ENCODE measurements around the gene TMEM138.

Gene TMEM138

DNA sequence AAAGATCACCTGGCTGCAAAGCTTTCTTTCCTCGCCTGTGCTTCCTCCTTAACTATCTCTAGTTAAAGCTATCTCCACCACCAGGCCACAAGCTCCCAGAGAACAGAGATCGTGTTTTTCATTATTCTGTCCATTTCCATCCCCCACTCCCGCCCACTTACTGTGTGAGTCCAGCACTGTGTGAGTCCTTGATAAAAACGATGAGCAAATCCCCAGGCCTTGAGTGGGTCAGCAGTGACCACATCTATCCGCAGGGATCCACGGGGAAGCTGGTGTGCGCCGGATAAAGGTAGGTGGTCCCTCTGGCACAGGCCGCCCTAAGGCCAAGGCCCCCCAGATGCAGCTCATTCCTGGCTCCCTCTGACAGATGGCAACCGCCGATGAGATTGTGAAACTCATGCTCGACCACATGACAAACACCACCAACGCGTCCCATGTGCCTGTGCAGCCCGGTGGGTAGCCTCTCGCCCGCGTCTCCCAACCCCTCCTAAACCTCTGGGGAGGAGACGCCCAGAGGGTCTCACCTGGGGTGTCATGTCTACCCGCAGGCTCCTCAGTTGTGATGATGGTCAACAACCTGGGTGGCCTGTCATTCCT, 19.9 kb upstream of the TMEM138 start:
- no peak for DNase-seq

DNA sequence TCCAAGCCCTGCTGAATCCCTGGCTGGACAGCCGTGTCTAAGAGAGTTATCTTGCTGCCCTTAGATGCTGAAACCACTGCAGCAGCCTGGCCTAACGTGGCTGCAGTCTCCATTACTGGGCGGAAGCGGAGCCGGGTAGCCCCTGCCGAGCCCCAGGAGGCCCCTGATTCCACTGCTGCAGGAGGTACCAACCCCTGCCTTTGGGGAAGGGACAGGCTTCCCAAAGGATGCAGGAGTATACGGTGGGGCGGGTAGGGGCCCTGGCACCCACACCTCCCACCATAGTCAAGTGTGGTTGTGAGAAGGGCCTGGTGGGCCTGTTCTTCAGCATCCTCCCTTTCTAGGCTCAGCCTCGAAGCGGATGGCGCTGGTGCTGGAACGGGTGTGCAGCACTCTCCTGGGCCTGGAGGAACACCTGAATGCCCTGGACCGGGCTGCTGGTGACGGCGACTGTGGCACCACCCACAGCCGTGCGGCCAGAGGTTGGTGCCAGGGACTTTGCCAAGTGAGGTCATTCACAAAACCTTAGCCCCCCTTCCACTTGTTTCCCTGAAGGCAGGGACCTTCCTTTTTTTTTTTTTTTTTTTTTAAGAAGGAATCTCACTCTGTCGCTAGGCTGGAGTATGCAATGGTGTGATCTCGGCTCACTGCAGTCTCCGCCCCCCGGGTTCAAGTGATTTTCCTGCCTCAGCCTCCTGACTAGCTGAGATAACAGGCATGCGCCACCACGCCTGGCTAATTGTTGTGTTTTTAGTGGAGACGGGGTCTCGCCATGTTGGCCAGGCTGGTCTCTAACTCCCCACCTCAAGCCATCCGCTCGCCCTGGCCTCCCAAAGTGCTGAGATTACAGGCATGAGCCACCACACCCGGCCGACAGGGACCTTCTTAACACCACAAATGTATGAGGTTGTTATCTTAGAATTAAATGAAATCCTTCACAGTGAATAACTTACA, 18.1 kb upstream of the TMEM138 start:
- DNase-seq = no peak

DNA sequence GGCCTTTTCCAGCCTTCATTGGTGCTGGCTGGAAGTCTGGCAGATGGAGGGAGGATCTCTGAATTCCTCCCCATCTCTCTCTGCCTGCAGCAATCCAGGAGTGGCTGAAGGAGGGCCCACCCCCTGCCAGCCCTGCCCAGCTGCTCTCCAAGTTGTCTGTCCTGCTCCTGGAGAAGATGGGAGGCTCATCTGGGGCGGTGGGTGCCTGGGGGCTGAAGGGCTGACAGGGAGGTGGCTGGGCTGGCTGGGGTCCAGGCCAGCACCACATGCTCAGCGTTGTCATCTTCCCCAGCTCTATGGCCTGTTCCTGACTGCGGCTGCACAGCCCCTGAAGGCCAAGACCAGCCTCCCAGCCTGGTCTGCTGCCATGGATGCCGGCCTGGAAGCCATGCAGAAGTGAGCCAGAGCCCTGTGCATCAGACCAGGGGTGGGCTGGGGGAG, 17.0 kb upstream of the TMEM138 start:
- DNase-seq = no peak

DNA sequence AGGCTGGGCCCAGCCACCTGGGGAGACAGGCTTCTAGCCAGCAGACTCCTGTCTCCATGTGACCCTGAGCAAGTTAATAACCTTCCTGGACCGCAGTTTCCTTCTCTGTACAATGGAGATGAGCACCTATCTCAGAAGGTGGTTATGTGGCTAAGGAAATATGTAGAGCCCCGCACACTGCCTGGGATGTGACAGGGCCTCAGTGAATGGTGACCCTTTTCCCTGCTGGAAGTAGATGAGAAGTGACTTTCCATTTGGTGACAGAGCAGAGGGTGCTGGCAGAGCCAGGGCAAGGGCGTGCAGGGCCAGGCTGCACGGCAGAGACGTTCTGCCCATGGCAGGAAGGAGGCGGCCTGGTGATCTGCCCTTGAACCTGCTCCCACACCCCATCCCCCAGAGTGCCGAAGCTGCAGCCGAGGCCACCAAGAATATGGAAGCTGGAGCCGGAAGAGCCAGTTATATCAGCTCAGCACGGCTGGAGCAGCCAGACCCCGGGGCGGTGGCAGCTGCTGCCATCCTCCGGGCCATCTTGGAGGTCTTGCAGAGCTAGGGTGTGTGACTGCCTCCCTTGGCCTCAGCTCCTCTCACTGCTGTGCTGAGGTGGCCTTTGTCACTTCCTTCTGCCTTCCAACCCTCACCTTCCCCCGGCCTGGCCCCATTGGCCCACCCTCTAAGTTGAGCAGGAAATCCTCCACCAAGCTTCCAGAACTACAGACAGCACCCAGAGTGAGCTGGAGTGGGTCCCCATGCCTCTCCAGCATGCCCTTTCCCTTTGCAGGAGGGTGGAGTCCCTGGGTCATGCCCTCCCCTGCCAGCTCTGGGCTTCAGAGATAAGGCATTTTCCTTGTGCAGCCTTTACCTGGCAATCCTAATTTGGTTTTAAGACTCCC, 16.0 kb upstream of the TMEM138 start:
- DNase-seq = no peak

DNA sequence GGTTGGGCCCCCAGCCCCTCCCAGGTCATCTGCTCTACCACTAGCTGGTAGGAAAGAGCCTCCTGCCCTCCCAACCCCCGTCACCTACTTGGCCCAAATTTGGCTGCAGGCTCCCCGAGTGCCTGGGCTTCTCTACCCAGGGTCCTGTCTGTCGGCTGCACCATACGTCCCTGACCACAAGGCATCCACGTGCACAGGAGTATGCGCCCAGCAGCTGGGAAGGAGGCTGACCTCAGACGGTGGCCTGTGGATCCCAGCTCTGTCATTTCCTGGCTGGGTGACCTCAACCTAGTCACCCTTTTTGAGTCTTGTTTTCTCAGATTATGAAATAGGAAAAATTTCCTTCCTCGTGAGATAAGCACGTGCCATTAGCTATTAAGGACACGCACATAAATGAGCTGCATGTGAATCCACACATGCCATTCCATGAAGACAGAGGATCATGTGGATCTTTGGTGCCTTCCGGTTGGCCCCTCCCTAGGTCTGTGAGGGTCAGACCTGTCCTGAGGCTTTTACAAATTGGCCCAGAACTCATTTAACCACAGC, 14.2 kb upstream of the TMEM138 start:
- DNase-seq = no peak

DNA sequence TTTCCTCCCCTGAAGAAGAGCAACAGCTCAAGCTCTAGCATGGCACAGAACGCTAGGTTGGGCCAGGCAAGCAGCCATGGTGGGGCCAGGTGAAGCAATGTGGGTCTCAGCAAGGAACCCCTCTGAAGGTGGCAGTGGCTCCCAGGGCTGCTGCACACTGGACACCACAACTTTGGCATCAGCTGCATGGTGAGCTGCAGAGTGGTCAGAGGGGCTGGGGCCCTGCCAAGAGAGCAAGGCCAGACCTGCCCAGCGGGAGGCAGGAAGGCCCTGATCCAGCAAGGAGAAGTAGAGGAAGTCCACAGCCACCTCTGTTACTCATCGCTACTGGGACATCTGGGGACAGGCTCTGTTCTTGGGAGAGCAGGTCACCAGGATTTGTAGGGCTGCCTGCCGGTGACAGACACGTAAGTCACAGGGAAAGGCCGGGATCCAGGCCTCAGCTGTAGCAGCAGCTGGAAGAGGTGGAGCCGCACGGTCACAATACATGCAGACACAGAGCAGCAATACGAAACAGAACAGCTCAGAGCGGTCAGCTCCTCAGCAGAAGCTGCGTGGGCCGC, 12.9 kb upstream of the TMEM138 start:
- DNase-seq = no peak

DNA sequence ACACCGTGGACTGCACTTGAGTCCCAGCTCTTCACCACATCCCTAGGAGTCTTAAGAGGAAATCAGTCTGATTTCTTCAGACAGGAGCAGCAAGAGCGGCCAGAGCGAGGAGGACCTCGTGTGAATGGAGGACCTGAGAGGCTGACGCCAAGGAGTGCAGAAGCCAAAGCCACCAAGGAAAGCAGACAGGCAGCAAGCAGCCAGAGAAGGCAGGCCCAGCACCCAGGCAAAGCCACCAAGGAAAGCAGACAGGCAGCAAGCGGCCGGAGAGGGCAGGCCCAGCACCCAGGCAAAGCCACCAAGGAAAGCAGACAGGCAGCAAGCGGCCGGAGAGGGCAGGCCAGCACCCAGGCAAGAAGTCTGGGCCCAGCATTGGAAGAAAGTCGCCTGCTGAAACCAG, 12.3 kb upstream of the TMEM138 start:
- no peak for DNase-seq

DNA sequence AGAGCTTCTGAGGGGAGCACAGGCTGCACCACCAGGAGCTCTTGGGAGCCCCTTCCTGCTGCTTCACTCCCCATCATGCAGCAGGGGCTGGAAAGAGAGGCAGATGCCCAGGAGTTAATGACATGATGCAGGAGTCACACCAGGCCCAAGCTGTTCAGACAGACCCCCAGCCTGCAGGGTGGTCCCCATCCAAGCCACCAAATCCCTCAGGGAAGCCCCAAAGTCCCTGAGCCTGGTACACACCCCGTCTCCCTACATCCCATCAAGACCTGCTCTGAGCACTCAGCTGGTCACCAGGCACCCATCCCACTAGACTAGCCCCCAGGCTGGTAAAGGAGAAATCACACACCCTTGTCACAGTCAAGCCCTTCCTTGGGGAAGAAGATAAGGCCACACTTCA, 11.8 kb upstream of the TMEM138 start:
- DNase-seq = no peak

DNA sequence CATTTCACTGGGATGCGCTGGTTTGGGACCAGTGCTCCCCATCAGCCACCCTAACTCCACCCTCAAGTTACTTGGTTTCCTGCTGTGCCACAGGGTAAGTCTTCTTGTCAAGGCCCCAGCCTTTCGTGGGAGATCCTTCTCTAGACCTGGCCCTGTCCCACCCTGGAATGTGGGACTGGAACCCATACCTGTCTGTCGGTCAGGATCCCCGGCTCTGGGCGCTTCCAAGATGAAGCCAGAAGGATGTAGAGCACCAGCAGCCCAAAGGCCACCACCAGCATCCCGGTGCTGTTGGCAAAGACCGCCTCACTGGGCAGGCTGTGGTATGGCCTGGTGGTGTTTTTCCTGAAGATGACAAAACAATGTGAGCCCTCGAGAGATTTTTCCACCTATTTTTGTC, 11.4 kb upstream of the TMEM138 start:
- DNase-seq = no peak

DNA sequence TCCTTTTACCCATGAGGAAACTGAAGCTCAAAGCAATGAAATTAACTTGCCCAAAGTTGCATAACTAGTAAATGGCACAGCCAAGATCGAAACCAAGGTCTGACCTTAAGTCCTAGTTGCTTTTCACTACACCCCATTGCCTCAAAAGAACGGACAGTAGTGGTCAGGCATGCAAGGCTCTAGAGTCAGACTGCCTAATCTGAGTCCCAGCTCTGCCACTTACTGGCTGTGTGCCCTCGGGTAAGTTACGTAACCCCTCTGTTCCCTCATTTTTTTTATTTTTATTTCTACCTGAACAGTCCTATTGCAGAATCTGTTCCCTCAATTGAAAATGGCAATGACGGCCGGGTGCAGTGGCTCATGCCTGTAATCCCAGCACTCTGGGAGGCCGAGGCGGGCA, 10.1 kb upstream of the TMEM138 start:
- no peak for DNase-seq

DNA sequence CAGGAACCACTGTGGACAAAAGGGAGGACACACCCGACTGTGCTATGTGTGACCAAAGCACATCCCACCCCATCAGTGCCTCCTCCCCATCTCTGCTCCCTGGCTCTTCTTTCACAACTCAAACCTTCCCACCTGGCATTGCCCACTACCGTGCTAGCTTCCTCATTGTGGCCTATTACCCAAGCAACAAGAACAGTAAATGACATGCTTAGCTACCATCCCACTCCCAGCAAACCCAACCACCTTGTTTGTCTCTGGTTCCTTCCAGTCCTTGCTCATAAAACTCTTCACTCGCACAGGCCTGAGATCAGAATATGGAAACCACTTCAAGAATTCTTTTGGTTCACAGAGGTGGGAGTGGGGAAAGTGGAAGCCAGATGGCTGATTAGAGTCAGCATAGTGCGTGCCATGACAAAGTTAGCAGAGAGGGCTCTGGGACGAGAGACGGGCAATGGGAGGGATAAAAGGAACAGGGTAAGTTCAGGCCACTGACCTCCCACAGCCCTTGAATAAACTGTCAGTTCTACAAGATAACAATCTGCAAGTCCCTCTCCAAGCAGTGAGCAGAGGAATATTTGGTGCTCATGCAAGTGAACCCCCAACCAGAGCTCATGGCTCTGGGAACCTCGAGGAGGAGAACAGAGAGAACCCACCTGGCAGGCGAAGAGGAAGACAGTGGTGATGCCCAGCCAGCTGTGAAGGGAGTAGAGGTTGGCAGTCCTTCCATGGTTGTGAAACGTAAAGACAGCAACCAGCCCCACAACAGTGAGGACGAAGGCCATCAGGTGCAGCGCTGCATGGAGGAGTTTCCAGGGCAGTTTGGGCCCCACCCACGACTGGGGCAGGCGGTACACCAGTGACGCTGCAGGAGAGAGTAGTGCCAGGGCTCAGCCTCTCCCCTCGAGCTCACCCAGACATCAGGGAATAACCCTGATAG, 8.8 kb upstream of the TMEM138 start:
- no peak for DNase-seq

DNA sequence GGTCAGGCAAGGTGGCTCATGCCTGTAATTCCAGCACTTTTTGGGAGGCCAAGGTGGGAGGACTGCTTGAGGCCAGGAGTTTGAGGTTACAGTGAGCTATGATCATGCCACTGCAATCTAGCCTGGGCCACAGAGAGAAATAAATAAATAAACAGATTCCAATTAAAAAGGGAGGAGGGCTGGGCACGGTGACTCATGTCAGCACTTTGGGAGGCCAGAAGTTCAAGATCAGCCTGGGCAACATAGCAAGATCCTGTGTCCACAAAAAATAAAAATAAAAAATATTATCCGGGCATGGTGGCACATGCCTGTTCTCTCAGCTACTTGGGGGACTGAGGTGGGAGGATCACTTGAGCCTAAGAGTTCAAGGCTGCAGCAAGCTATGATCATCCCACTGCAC, 8.0 kb upstream of the TMEM138 start:
- DNase-seq = no peak

DNA sequence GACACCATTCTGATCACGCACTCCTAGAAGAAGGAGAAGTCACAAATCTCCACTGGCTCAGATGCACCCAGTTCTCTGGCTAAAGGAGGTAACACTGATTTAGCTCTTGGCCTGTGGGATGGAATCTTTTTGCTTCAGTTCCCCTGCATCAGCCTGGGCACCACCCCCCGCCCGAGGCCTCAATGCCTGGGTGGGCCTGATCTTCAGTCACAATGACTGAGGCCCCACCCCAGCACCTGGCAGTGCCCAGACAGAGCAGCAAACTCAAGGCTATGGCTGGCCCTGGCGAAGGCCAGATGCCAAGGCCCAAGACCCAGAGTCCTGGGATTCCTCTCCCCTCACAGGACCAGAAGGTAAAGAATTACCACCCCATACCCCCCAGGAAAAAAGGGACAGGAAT, 5.5 kb upstream of the TMEM138 start:
- DNase-seq = no peak

DNA sequence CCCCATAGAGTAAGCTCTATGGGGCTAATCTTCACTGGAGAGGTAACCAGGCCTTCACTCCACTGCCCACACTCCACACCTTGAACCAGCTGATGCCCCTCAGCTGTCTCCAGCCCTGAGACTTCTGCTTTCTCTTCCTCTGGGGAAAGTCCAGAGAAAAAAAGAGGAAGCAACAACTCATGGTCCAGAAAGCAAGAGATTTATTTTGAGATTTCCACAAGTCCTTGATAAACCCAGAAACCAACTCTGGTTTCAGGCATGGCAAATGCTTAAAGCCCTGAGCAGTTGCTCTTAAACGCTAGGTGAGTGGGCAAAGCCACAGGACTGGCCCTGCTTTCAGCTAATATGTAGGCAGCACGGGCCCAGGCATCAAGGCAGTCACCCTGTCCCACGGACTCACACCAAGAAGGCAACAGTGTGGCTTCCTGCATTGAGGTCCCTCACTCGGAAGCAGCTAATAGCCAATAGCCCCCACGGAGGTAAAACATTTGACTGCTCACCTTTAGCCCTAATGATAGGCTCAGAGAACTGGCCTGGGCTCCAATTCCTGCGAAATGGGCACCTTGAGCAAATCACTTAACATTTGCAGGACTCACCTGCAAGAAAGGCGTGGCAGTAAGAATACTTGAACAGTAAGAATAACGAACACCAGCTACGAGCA, 4.8 kb upstream of the TMEM138 start:
- DNase-seq = no peak

DNA sequence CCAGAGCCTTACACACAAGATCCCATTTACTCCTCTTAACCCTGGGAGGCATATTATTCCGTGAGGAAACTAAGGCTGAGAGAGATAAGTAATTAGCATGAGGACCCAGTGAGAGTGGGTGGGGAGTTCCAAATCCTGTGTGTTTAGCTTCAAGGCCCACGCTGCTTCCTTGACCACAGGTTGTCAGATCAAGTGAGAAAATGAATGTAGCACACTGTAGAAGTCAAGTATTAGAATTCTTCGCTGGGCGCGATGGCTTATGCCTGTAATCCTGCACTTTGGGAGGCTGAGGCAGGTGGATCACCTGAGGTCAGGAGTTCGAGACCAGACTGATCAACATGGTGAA, 4.3 kb upstream of the TMEM138 start:
- no peak for DNase-seq

DNA sequence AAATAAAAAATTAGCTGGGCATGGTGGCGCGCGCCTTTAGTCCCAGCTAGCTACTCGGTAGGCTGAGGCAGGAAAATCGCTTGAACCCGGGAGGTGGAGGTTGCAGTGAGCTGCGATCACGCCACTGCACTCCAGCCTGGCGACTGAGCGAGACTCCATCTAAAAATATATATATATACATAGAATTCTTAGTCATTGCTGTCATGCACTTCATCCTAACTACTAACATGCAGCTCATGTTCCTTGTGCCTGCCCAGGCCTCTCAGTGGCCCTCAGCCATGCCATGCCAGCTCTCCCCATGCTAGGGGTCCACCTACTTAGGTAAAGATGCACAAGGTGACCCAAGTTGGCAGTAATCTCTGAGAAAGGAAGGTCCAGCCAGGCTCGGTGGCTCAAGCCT, 3.6 kb upstream of the TMEM138 start:
- DNase-seq = no peak

DNA sequence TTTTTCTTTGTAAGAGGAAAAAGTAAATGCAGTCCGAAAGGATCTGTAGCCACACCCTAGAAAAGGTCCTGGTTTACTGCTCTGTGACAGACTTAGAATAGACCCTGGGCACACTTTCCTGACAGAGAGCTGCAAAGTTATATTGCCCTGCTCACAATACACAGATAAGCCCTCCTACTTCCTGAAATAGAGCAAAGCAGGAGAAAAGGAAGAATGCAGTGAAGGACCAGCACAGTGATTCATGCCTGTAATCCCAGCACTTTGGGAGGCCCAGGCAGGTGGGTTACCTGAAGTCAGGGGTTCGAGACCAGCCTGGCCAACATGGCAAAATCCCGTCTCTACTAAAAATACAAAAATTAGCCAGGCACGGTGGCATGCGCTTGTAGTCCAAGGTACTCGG, 2.7 kb upstream of the TMEM138 start:
- no peak for DNase-seq

DNA sequence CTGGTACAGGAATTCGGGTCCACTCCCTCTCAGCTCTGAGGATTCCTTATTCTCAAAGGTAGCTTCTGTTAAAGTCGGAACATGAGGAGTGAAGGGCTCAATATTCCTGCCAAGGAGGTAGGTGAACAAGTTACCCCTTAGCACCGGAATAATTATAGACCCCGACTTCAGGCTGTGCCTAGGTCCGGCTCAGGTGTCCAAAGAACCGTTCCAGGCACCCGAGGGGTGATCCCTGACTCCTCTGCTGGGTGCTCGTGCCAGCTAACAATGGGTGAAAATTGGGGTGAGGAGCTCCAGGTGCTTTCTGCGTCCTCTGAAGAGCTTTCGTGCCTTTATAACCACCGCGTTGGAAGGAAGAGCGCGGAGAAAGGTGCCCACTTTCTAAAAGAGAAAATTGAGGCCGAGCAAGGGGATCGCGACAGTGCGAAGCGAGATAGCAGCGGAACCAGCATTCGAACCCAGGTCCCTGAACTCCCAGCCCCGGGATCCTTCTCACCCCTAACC, 885 bp upstream of the TMEM138 start:
- no peak for DNase-seq

DNA sequence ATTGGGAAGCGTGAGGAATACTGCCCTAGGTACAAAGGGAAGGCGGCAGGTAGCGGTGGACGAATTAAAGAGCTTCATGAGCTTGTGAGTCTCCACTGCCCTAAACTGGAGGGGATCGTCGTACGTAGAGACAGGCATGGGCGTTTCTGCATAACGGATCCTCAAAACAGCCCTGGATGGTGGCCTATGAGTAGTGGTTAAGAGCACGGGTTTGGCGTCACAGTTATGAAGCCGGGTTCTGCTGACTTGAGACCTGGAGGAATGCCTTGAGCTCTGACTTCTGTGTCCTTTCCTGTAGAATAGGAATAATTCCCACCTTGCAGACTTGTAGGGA, 335 bp downstream of the TMEM138 start:
- DNase-seq = no peak

DNA sequence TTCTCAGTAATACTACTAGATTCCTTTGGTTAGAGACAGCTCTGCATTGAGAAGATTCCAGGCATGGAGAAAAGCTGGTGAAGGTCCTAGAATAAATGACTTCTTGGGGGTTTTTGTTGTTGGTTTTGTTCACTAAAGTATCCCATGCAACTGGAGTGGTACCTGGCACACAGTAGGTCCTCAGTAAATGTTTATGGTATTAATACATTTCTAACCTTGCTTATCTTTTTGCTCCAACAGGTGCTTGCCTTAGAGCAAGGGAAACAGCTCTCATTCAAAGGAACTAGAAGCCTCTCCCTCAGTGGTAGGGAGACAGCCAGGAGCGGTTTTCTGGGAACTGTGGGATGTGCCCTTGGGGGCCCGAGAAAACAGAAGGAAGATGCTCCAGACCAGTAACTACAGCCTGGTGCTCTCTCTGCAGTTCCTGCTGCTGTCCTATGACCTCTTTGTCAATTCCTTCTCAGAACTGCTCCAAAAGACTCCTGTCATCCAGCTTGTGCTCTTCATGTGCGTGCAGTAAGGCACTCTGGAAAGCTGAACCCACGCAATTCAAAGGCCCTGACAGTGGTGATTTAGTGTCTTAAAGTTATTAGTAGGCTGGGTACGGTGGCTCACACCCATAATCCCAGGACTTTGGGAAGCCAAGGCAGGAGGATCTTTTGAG, 2.0 kb downstream of the TMEM138 start:
- DNase-seq = no peak

DNA sequence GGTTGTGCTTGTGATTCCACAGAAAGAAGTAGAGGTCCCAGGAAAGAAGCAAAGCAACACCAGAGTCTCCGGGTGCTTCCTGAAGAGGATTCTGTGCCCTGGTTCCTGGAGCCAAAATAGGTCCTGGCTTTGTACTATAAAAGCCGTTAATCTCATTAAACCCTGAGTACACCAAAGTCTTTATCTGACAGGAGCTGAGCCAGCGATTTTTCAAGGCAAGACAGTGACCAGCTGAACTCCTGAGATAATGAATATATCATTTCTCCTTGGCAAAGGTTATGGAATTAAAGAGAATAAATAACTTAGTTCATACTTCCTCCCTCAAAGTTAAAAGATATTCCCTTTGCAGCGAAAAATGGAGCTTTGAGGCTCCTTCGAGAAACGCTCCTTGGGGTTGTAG, 5.2 kb downstream of the TMEM138 start:
- no peak for DNase-seq
